B cell (primary cell): ENCODE data around the gene KRTAP5-10. TPM values are rescaled to one million over a fixed set of nuclear protein-coding genes. Genes with fewer than 3 reads are reported as not detected.
"Not testable (repeated sequence)": the region's sequence is repeated elsewhere in the genome, so short reads cannot be mapped to it uniquely, and the experiment has no call there.

Source experiments
- ATAC-seq: fragments of 200-7000 bp; cut with Tn5 transposase; one replicate; pipeline ENCODE4 v1.10.0; 2021; ENCODE audit warnings: low read depth, mild to moderate bottlenecking, moderate number of reproducible peaks, moderate library complexity
- CTCF ChIA-PET: fragments of 350-600 bp; sonication (Branson Sonifier 250); formaldehyde crosslinking; loops from one replicate; lab custom pipeline; 2021; ENCODE audit warnings: antibody characterized with exemption, inconsistent platforms; lab: Charles Lee
- POLR2A ChIA-PET: fragments of 350-600 bp; sonication (Branson Sonifier 250); formaldehyde crosslinking; loops from one replicate; lab custom pipeline; 2021; ENCODE audit warnings: antibody characterized with exemption; lab: Charles Lee
- DNase-seq: peaks from one replicate; pipeline ENCODE4 v3.0.0; 2013
- H2AFZ ChIP-seq: 2 replicates; pipeline ENCODE4 v1.6.1; 2012; ENCODE audit warnings: mild to moderate bottlenecking, low read depth, low read length; ENCODE audit not compliant: insufficient read depth, poor library complexity, severe bottlenecking
- H3K27ac ChIP-seq, 2 donors: 1 replicate in 1 of 2; 2 replicates in 1 of 2; pipeline ENCODE4 v1.5.1; 2012 to 2013; ENCODE audit warnings: low read length in 2 of 2, mild to moderate bottlenecking in 2 of 2, moderate library complexity in 1 of 2
- H3K27me3 ChIP-seq, 4 experiments: fragments of 200-600 bp in 1 of 4; sonication (generic) in 1 of 4; replicated peaks in 1 of 4; 1 replicate in 2 of 4; 2 replicates in 2 of 4; pipeline versions ENCODE4 v1.6.1 to v1.7.0; 2013 to 2016; ENCODE audit warnings: low read length in 3 of 4, mild to moderate bottlenecking in 2 of 4, mixed read lengths in 1 of 4, moderate library complexity in 1 of 4; ENCODE audit not compliant: insufficient read depth in 4 of 4, control insufficient read depth in 3 of 4; ENCODE audit errors: control extremely low read depth in 1 of 4
- H3K36me3 ChIP-seq, 2 experiments: replicated peaks in 1 of 2; 1 replicate in 1 of 2; 2 replicates in 1 of 2; pipeline versions ENCODE4 v1.6.1 to v1.7.1; 2013; ENCODE audit warnings: low read length in 1 of 2; ENCODE audit not compliant: insufficient read depth in 2 of 2, control insufficient read depth in 1 of 2; ENCODE audit errors: control extremely low read depth in 1 of 2, extremely low read depth in 1 of 2
- H3K4me1 ChIP-seq, 2 donors: fragments of 200-600 bp in 1 of 2; sonication (generic) in 1 of 2; 1 replicate in 1 of 2; 2 replicates in 1 of 2; pipeline versions ENCODE4 v1.5.1 to v1.6.1; 2013 to 2017; ENCODE audit warnings: low read length in 2 of 2; ENCODE audit not compliant: control insufficient read depth in 2 of 2, insufficient read depth in 2 of 2
- H3K4me2 ChIP-seq: replicated peaks from 2 replicates; pipeline ENCODE3; 2012; ENCODE audit warnings: mild to moderate bottlenecking, low read depth, low read length; ENCODE audit not compliant: poor library complexity, severe bottlenecking
- H3K4me3 ChIP-seq, 5 experiments: fragments of 200-600 bp in 1 of 5; sonication (generic) in 1 of 5; 1 replicate in 3 of 5; 2 replicates in 2 of 5; pipeline versions ENCODE4 v1.5.1 to v1.7.0; 2011 to 2016; ENCODE audit warnings: low read length in 4 of 5, mild to moderate bottlenecking in 4 of 5, low read depth in 2 of 5, control low read depth in 1 of 5, moderate library complexity in 1 of 5; ENCODE audit not compliant: insufficient read depth in 1 of 5; ENCODE audit errors: control extremely low read depth in 1 of 5, extremely low read depth in 1 of 5
- H3K79me2 ChIP-seq: fragments of 200-600 bp; sonication (generic); one replicate; pipeline ENCODE4 v1.6.0; 2016; ENCODE audit warnings: low read length; ENCODE audit not compliant: control insufficient read depth, insufficient read depth
- H3K9ac ChIP-seq: fragments of 200-600 bp; sonication (generic); 2 replicates; pipeline ENCODE4 v1.6.1; 2017; ENCODE audit warnings: mild to moderate bottlenecking, low read length, moderate library complexity
- H3K9me3 ChIP-seq, 3 donors: one replicate each; pipeline versions ENCODE4 v1.6.1 to v1.7.1; 2013; ENCODE audit warnings: low read length in 2 of 3; ENCODE audit not compliant: control insufficient read depth in 2 of 3, insufficient read depth in 1 of 3; ENCODE audit errors: control extremely low read depth in 1 of 3
- H4K20me1 ChIP-seq: 2 replicates; pipeline ENCODE4 v1.6.0; 2012; ENCODE audit warnings: mild to moderate bottlenecking, low read length; ENCODE audit not compliant: insufficient read depth, control insufficient read depth, poor library complexity, severe bottlenecking
- H3K27ac Mint-ChIP-seq: one replicate; pipeline ENCODE4 v1.8.0; 2021; ENCODE audit warnings: mixed read lengths
- H3K27me3 Mint-ChIP-seq: one replicate; pipeline ENCODE4 v1.8.0; 2021; ENCODE audit warnings: mixed read lengths
- H3K4me1 Mint-ChIP-seq: one replicate; pipeline ENCODE4 v1.8.0; 2021; ENCODE audit warnings: mixed read lengths
- H3K4me3 Mint-ChIP-seq: one replicate; pipeline ENCODE4 v1.8.0; 2021; ENCODE audit warnings: mixed read lengths
- H3K9me3 Mint-ChIP-seq: one replicate; pipeline ENCODE4 v1.8.0; 2022; ENCODE audit warnings: mixed read lengths; ENCODE audit not compliant: insufficient read depth
- EZH2 ChIP-seq: IDR thresholded peaks from 2 replicates; pipeline ENCODE4 v1.6.1; 2012; ENCODE audit warnings: borderline replicate concordance, low read depth, mild to moderate bottlenecking, moderate library complexity, low read length; ENCODE audit not compliant: insufficient read depth, poor library complexity, severe bottlenecking
- WGBS: methylation state at CpG from one replicate; pipeline ENCODE4 v1.1.5; 2013; ENCODE audit warnings: missing lambda C conversion rate; ENCODE audit not compliant: insufficient coverage; 5-methylcytosine and 5-hydroxymethylcytosine counted together
- intact Hi-C: fragments of 100-400 bp; cut with micrococcal nuclease; formaldehyde crosslinking; loops from one replicate; pipeline ENCODE4 v1.10.0; 2022
- polyA plus RNA-seq: library from polyadenylated mRNA; depleted of rRNA; stranded (reverse); fragments of >200 nt; gene quantifications from 2 replicates; pipeline ENCODE4 v1.2.3, GENCODE V29; 2012
- total RNA-seq, 2 donors: library from RNA; stranded (reverse); fragments of 120-200 nt in 1 of 2; gene quantifications; 1 replicate in 1 of 2; 2 replicates in 1 of 2; pipeline versions ENCODE4 v1.2.3 to v1.2.4, GENCODE V29; 2013 to 2022
- TF ChIP-seq, protein P1 (sequence below): fragments of 200-600 bp; IDR thresholded peaks from one replicate; pipeline ENCODE4 v1.8.0; 2022; ENCODE audit warnings: antibody characterized with exemption, mild to moderate bottlenecking

KRTAP5-10 gene
- total and polyA plus RNA-seq, 2 donors (not counting 1 experiment from before 2014, with no cell fraction given): not detected

- peaks cover 19% of the 10 kb centered on the region for H3K4me1 Mint-ChIP-seq
- H3K27me3 Mint-ChIP-seq, CTCF ChIA-PET, ATAC-seq, H3K9ac ChIP-seq, H3K36me3 ChIP-seq, H3K4me3 ChIP-seq, H3K27ac Mint-ChIP-seq, H3K27me3 ChIP-seq, H3K79me2 ChIP-seq, POLR2A ChIA-PET, H3K4me2 ChIP-seq, intact Hi-C loops, H3K27ac ChIP-seq, DNase-seq, H4K20me1 ChIP-seq, H3K4me3 Mint-ChIP-seq, H2AFZ ChIP-seq, H3K9me3 Mint-ChIP-seq: not testable (repeated sequence)
- 79% methylated on average over 8 of the region's 9 CpGs for WGBS
- peaks cover 0 to 12% (median 0%) of the 10 kb centered on the region in 3 donors for H3K9me3 ChIP-seq
- peaks cover 3 to 10% of the 10 kb centered on the region in 2 donors for H3K4me1 ChIP-seq
These were observed 24.6 kb upstream of the KRTAP5-10 start for GRCh38 chr11:71540521-71541304.

DNA sequence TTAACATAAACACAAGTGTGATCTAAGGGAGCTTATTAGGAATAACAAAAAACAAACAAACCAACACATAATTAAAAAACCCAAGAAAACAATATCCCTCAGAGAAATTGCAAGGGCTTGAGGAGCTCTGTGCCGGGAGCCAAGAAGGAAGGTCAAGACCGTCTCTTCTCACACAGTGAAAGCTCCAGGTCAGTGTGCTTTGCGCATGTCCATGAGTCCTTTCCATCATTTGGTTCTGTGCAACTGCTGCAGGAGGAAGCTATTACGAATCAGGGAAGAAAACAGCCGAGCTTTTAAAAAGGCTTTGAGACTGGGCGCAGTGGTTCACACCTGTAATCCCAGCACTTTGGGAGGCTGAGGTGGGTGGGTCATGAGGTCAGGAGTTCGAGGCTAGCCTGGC, 23.0 kb upstream of the KRTAP5-10 start:
- POLR2A ChIA-PET: no interaction called here
- Histone ChIP-seq H3K36me3 (no peaks in the 10 kb centered on the region), H3K79me2 (no peaks in the 10 kb centered on the region), H3K4me3 (no peak overlapping the region), H3K27me3 (peaks cover 0 to 3% (median 0%) of the 10 kb centered on the region in 4 experiments), H2AFZ (no peak overlapping the region), H4K20me1 (no peaks in the 10 kb centered on the region), H3K4me1 (peaks cover 3 to 10% of the 10 kb centered on the region in 2 donors), H3K4me2 (no peak overlapping the region), H3K27ac (no peak overlapping the region), H3K9ac (no peak overlapping the region), H3K9me3 (peaks cover 0 to 25% (median 0%) of the 10 kb centered on the region in 3 donors)
- peaks cover 6% of the 10 kb centered on the region for H3K9me3 Mint-ChIP-seq
- TF ChIP-seq EZH2: no peak
- TF ChIP-seq, protein P1, sequence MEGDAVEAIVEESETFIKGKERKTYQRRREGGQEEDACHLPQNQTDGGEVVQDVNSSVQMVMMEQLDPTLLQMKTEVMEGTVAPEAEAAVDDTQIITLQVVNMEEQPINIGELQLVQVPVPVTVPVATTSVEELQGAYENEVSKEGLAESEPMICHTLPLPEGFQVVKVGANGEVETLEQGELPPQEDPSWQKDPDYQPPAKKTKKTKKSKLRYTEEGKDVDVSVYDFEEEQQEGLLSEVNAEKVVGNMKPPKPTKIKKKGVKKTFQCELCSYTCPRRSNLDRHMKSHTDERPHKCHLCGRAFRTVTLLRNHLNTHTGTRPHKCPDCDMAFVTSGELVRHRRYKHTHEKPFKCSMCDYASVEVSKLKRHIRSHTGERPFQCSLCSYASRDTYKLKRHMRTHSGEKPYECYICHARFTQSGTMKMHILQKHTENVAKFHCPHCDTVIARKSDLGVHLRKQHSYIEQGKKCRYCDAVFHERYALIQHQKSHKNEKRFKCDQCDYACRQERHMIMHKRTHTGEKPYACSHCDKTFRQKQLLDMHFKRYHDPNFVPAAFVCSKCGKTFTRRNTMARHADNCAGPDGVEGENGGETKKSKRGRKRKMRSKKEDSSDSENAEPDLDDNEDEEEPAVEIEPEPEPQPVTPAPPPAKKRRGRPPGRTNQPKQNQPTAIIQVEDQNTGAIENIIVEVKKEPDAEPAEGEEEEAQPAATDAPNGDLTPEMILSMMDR: no peak
- no peak for DNase-seq
- CTCF ChIA-PET: no interaction called here
- peaks cover 19% of the 10 kb centered on the region for H3K4me1 Mint-ChIP-seq
- WGBS: 100% methylated on average over 5 of the region's 7 CpGs
- peaks cover 7% of the 10 kb centered on the region for H3K27me3 Mint-ChIP-seq
- ATAC-seq: no peak
- intact Hi-C loops: no loop called here
- H3K27ac Mint-ChIP-seq: no peak overlapping the region
- no peak overlapping the region for H3K4me3 Mint-ChIP-seq
